ENCODE data around the gene OPCML. TPM values are rescaled to one million over a fixed set of nuclear protein-coding genes. Genes with fewer than 3 reads are reported as not detected.

OPCML gene
- total RNA-seq, 1 experiment from 2014 or later = 0.94 TPM

DNA sequence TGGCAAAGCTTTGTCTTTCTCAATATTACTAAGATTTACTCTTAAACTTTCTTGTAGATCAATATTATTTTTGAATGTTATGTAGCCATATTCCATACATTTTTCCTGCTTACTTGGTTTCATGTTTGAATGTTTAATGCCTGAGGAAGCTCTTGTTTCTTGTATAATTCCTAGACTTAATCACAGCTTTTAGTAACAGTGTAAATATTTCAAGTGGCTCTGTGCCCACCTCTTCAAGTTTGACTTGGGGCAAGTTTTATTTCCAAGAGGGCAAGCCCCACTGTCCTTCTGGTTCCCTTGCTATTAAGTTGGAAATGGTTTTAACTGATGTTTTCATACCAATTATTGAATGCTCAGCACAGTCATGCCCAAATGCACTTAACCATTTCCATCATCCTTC, 1004.1 kb downstream of the OPCML start:
- H4K8ac ChIP-seq (replicated peaks; ENCODE audit: insufficient read length, low read depth, low read length) = no peak overlapping the region
- no peak overlapping the region for H3K27ac Mint-ChIP-seq
- no peak overlapping the region for H2BK5ac ChIP-seq (ENCODE audit: insufficient read length, low read length)
- no peak for DNase-seq
- H2AFZ ChIP-seq (ENCODE audit: low read length) = no peak overlapping the region
- H3K4me1 Mint-ChIP-seq = peaks cover 7 to 9% of the 10 kb centered on the region in 2 experiments
- no peak overlapping the region for H3K18ac ChIP-seq (ENCODE audit: insufficient read length, low read depth, low read length)
- H3K9me3 Mint-ChIP-seq = no peaks in the 10 kb centered on the region
- H3K36me3 Mint-ChIP-seq (ENCODE audit: insufficient read depth in 1 of 3, low read depth in 3 of 3) = no peaks in the 10 kb centered on the region; a peak in 1 of 7 replicates
- H3K79me1 ChIP-seq (ENCODE audit: insufficient read depth, low read depth, low read length, poor library complexity, severe bottlenecking) = no peaks in the 10 kb centered on the region
- no peaks in the 10 kb centered on the region for H3K9me3 ChIP-seq (ENCODE audit: control insufficient read depth, low read depth, low read length)
- no peak overlapping the region for H4K5ac ChIP-seq (ENCODE audit: insufficient read length, low read depth, low read length)
- no peak overlapping the region for H3K4me2 ChIP-seq (ENCODE audit: insufficient read depth, insufficient read length, low read length)
- no peak overlapping the region for H3K14ac ChIP-seq (ENCODE audit: insufficient read depth, low read length)
- TF ChIP-seq, protein P1, sequence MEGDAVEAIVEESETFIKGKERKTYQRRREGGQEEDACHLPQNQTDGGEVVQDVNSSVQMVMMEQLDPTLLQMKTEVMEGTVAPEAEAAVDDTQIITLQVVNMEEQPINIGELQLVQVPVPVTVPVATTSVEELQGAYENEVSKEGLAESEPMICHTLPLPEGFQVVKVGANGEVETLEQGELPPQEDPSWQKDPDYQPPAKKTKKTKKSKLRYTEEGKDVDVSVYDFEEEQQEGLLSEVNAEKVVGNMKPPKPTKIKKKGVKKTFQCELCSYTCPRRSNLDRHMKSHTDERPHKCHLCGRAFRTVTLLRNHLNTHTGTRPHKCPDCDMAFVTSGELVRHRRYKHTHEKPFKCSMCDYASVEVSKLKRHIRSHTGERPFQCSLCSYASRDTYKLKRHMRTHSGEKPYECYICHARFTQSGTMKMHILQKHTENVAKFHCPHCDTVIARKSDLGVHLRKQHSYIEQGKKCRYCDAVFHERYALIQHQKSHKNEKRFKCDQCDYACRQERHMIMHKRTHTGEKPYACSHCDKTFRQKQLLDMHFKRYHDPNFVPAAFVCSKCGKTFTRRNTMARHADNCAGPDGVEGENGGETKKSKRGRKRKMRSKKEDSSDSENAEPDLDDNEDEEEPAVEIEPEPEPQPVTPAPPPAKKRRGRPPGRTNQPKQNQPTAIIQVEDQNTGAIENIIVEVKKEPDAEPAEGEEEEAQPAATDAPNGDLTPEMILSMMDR (conservative IDR thresholded peaks at IDR 0.05) = no peak
- no peaks in the 10 kb centered on the region for H3K79me2 ChIP-seq (ENCODE audit: insufficient read depth, low read length)
- no peak overlapping the region for H2BK12ac ChIP-seq (ENCODE audit: insufficient read length, low read depth, low read length)
- H4K20me1 ChIP-seq (ENCODE audit: control insufficient read depth, insufficient read depth, insufficient read length) = no peaks in the 10 kb centered on the region
- H3K27ac ChIP-seq (ENCODE audit: insufficient read length, low read depth, low read length) = no peak overlapping the region
- no peaks in the 10 kb centered on the region for H3K4me1 ChIP-seq (ENCODE audit: insufficient read depth, low read length)
- no peak overlapping the region for H3K23ac ChIP-seq (ENCODE audit: insufficient read length, low read depth, low read length)
- no peak overlapping the region for H3K4me3 Mint-ChIP-seq
- no peaks in the 10 kb centered on the region for H3K27me3 ChIP-seq (ENCODE audit: insufficient read depth, low read length)
- no peak overlapping the region for H3T11ph ChIP-seq (ENCODE audit: low read length)
- peaks cover 4% of the 10 kb centered on the region for H3K27me3 Mint-ChIP-seq (ENCODE audit: low read depth)
- no peak overlapping the region for H2BK120ac ChIP-seq (ENCODE audit: low read depth, low read length, poor library complexity, severe bottlenecking)
- H2BK15ac ChIP-seq (ENCODE audit: low read depth, low read length) = no peak overlapping the region
- H3K56ac ChIP-seq (ENCODE audit: insufficient read length, low read depth, low read length) = no peak overlapping the region
- no peak overlapping the region for H3K4ac ChIP-seq (ENCODE audit: low read depth, low read length)
- H2BK20ac ChIP-seq (ENCODE audit: low read depth, low read length, poor library complexity, severe bottlenecking) = no peak overlapping the region
- H4K91ac ChIP-seq (ENCODE audit: insufficient read length, low read depth, low read length) = no peak overlapping the region
- H3K23me2 ChIP-seq (ENCODE audit: insufficient read length, low read depth, low read length, poor library complexity, severe bottlenecking) = no peaks in the 10 kb centered on the region
- no peak overlapping the region for H3K9ac ChIP-seq (ENCODE audit: extremely low read depth, insufficient read length, low read length)
- H2AK5ac ChIP-seq (ENCODE audit: insufficient read length, low read length) = no peak overlapping the region

All from H9 (cell line).